ENCODE results near the gene ADAMTS9.

Gene ADAMTS9

DNA sequence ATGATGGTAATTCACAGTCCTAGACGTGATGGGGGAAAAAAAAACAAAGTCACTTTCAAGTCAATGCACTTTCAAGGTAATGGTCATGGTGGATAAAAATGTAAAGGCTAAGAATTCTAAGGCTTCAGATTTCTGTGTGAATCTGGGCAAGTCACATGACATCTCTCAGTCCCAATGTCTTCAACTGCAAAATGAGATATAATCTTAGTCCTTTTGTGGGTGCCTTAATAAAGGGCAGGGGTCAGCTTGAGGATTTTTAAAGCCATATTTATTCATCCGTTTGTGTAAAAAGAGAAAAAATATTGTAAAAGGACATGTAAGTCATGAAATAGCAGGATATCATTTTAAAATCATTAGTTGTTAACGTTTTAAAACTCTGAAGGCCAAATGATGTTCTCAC, 83.5 kb downstream of the ADAMTS9 start:
- no peak for TF ChIP-seq POLR2A (IDR thresholded peaks at IDR 0.05; ENCODE audit: low read depth, low read length)
- FAIRE-seq (no peak), DNase-seq (ENCODE audit: insufficient read length, low spot score) (no peak)

DNA sequence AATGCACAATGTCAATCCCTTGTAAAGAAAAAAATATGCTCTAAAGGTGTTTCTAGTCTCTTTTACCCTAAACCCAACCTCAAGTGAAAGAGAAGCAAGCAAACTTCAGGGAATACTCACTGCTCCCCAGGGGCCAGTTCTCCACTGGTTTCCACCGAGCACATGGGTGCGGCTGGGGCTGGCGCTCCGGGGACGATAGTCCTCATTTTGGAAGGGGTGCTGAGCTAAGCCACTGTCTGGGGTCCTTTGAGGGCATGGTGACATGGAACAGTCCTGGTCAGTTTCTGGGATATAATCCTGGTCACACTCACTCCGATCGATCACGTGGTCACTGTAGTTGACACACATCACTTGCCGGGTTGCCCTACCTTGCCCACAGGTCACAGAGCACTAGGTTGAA, 86.0 kb downstream of the ADAMTS9 start:
- no peak for TF ChIP-seq POLR2A (IDR thresholded peaks at IDR 0.05; ENCODE audit: low read depth, low read length)
- FAIRE-seq (no peak), DNase-seq (ENCODE audit: insufficient read length, low spot score) (no peak)

DNA sequence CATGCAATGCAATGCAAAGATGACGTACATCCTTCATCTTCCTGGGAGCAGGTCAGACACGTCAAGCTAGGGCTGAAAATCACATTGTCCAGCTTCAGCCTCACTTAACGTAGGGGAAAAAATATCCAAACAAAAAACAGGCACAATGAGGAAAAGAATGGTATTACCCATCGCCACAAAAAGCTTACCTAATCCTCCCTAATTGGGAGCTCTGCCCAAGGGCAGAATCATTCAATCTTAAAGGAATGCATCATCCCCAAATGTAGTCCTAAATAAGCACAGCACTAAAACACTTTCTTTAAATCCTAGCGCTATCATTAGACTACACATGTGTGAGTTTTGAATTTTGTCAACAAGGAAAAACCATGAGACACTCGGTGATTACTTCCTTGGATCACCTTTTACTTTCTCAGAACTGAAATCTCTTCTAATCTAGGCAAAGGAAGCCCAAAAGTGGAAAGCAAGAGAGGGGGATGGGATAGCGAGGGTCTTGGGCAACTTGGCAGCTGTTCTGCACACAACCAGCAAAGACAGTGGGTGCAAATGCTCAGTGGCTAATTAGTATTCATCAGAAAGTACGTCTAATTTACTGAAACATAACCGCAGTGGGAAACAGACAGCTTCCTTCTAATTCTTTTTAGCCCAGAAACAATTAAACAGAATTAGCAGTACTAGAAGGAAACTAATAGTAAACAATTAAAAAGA, 87.4 kb downstream of the ADAMTS9 start:
- no peak for DNase-seq (ENCODE audit: insufficient read length, low spot score)
- TF ChIP-seq POLR2A (IDR thresholded peaks at IDR 0.05; ENCODE audit: low read depth, low read length), result no peak
- FAIRE-seq, result no peak

DNA sequence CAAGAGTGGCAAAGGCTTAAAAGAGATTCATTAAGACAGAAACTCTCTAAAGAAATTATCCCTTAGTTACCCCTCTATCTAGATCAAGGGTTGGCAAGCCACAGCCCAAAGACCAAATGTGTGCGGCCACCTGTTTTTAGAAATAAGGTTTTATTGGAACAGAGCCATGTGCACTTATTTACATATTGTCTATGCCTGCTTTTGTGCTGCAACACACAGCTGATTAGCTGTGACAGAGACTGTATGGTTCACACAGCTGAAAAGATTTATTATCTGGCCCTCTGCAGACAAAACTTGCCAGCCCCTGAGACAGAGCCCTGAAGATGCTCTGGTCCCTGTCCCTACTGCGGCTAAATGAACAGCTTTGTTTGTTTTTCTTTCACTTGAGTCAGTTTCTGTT, 88.1 kb downstream of the ADAMTS9 start:
- DNase-seq (ENCODE audit: insufficient read length, low spot score) (no peak), FAIRE-seq (no peak)
- no peak for TF ChIP-seq POLR2A (IDR thresholded peaks at IDR 0.05; ENCODE audit: low read depth, low read length)

DNA sequence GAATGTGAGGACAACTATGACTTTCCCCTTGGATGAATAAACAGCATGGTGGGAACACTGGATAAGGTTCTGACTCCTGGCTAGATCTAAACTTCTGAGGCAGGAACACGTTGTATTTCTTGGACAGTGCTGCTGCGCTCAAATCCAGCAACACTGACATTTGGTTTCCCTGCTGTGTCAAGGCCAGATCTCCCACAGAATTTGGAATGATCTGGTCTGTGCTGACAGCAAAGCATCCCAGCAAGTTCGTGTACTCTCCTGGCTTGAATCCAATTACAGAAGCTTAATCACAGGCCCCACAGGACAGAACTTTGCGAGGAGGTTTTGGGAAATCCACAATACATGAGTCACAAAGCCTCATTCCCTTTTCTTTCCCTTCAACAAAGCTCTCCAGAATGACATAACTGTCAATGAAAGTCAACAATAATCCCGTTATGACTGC, 92.5 kb downstream of the ADAMTS9 start:
- FAIRE-seq (no peak), DNase-seq (ENCODE audit: insufficient read length, low spot score) (no peak)
- TF ChIP-seq POLR2A (IDR thresholded peaks at IDR 0.05; ENCODE audit: low read depth, low read length), result no peak

DNA sequence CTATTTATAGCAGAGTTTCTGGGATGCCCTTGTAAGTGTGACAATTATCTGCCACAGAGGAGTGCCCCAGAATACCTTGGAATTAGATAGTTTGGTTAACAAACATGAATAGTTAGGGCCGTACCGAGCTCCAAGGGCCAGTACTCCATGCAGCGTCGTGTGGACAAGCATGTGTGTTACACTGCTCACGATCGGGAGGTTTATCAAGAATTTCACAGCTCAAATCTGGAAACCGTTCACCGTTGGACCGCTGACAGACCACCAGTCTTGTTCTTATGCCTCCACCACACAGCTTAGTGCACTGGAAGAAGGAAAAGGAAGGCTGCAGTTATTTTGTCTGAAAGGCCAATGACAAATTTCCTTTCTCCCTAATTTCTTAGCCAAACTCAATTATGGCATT, 93.7 kb downstream of the ADAMTS9 start:
- no peak for DNase-seq (ENCODE audit: insufficient read length, low spot score)
- FAIRE-seq, result no peak

DNA sequence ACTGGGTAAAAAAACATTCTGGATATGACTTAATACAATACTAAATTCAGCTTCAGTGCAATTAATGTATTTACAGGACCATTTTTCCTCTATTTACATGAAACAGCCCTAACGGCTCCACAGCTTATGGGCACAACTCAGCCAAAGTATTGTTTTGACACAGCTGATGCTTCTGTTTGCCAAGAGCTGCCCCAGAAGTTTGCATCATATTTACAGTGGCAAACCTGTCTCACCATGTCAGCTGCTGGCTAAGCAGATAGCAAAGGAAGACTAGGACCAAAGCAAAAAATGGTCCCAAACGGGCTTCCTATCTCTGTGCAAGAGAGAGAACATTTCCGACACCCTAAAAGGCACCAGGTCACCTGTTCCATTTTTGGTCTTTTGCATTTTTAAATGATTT, 94.5 kb downstream of the ADAMTS9 start:
- no peak for FAIRE-seq
- DNase-seq (ENCODE audit: insufficient read length, low spot score), result no peak
- no peak for TF ChIP-seq POLR2A (IDR thresholded peaks at IDR 0.05; ENCODE audit: low read depth, low read length)

More for the DNA sequence above, 93.7 kb downstream of the ADAMTS9 start:
- TF ChIP-seq POLR2A (IDR thresholded peaks at IDR 0.05; ENCODE audit: low read depth, low read length), result no peak

DNA sequence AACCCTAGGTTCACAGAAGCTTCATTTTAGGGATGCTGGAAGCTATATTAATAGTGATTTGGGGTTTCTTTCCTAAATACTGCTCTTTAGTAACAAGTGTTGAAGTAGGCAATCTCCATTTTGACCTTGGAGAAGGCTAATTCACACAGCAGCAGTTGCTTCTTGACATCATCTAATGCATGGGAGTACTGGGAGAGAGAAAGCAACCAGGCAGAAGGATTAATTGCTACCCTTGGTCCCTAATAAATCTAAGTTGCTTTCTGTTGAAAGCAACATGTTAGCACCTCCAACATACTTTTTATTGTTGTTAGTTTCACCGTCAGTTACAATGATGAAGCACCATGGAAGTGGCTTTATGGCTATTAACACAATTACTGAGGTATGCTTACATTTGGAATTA, 96.2 kb downstream of the ADAMTS9 start:
- DNase-seq (ENCODE audit: insufficient read length, low spot score) (no peak), FAIRE-seq (no peak)
- no peak for TF ChIP-seq POLR2A (IDR thresholded peaks at IDR 0.05; ENCODE audit: low read depth, low read length)

DNA sequence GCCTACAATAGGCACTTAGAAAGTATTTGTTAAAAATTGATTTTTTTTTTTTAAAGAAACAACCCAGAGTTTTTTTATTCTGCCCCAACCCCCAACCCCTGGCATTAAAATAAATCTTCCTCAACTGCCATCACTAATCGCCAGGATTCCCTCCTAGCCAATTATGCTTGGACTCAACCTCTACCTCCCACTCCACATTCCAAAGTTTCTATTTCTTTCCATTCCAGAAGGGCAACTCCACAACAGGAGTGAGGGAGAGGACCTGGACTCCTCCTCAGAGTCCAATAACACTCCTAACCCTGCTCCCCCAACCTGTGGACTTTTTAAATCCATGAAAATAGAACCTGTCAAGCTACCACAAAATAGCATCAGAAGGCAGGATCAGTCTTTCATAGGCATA, 99.4 kb downstream of the ADAMTS9 start:
- DNase-seq (ENCODE audit: insufficient read length, low spot score) (no peak), FAIRE-seq (no peak)
- no peak for TF ChIP-seq POLR2A (IDR thresholded peaks at IDR 0.05; ENCODE audit: low read depth, low read length)

DNA sequence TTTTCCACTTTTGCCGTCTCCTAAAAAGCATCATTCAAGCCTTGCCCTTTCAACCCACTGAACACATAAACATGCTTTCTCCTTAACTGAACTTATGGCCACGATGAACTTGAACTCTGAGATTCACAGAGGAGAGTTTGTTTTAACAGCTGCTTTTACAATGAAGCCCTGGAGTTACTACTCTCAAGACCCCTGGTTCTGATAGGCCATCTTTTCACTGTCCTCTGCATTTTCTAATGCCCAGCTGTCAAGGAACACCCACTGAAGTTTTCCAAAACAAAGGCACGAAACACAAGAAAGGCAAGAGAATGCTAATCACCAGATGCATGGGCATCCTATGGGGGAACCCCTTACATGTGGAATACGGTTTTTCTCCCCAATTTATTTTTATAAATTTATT, 100.8 kb downstream of the ADAMTS9 start:
- no peak for TF ChIP-seq POLR2A (IDR thresholded peaks at IDR 0.05; ENCODE audit: low read depth, low read length)
- no peak for FAIRE-seq

DNA sequence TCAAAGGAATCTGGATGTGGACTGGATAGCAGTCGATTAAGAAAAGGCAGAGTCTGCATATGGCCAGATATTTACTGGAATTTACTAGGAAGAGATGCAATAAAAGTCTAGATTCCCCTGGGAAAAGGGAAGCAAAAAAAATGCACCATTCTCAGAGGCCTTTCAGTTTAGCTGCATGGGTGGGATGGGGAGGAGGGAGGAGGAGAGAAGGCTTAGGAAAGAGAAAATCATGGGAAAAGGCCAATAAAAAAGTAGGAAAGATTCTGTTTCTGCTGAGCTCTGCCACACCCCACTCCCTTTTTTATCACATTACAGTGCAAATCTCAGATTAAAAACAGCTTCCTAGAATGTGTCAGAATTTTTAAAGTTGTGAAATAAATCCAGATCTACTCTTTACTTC, 103.6 kb downstream of the ADAMTS9 start:
- FAIRE-seq (no peak), DNase-seq (ENCODE audit: insufficient read length, low spot score) (no peak)

More for the DNA sequence above, 100.8 kb downstream of the ADAMTS9 start:
- no peak for DNase-seq (ENCODE audit: insufficient read length, low spot score)

DNA sequence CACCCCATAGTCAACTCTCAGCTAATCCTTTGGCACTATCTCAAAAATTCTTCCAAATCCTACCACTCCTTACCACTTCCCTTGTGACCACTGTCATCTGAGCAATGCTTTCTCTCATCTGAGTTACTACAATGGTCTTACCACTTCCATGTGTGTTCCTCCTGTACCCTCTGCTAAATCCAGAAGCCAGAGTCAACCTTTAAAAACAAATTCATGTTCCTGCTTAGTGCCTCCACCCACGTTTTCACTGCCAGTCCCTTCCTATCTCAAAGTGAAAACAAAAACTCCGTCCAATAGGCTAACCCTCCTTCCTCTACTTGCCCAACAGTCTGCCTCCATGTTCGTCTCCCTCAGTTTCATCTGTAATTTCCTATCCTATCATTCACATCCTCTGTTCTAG, 109.0 kb downstream of the ADAMTS9 start:
- FAIRE-seq (no peak), DNase-seq (ENCODE audit: insufficient read length, low spot score) (no peak)
- no peak for TF ChIP-seq POLR2A (IDR thresholded peaks at IDR 0.05; ENCODE audit: low read depth, low read length)

More for the DNA sequence above, 103.6 kb downstream of the ADAMTS9 start:
- TF ChIP-seq POLR2A (IDR thresholded peaks at IDR 0.05; ENCODE audit: low read depth, low read length), result no peak

DNA sequence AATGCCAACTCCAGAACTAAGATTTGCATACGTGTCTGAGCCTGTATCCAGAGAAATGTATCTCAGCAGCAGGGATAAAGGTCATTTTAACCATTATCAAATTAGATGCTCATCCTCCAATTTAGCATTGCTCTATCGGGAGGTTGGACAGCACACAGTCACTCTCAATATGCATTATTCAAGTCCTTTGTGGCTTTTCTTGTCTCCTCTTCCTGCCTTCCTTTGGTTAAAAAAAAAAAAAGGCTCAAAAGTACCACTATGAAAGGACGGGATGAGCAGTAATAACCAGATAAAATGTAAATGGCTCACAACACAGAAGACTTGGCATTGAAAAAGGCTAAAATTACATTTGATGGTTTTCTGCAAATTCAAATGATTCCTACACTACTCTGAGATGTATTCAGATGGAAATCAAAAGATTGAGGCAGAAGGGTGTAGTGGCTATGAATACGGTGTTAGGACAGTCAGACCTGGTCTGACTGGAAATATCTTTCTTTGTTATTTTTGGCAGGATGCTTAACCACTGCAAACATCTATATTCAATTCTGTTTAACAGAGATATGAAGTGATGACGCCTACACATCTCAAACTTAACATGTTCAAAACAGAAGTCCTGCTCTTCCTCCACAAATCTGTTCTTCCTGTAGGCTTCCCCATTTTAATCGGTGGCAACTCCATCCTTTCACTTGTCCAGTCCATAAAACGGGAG, 109.6 kb downstream of the ADAMTS9 start:
- FAIRE-seq (no peak), DNase-seq (ENCODE audit: insufficient read length, low spot score) (no peak)
- no peak for TF ChIP-seq POLR2A (IDR thresholded peaks at IDR 0.05; ENCODE audit: low read depth, low read length)

DNA sequence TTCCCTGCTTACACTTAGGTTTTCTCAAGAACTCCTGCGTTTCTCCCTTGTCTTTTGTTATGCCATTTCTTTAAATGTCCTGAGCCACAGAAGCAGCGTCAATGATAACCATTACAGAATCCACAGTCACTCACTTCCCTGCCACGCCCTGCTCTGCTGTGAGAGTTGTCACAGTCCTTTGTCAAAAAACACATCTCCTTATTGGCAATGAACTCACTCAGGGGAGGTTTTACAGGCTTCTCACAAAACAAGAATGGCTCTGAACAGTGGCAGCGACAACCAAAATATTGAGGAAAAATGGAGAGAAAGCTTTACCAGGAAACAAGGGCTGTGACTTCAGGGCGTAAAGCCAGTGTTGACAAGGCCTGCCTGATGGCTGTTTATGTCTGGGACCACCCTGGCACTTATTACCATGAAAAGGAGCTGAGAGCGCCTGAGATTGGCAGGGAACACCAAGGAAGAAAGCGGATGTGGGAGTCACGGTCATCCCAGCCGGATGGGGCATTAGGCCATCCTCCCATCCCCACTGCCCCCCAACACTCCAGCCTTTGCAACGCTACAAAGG, 111.5 kb downstream of the ADAMTS9 start:
- no peak for FAIRE-seq
- TF ChIP-seq POLR2A (IDR thresholded peaks at IDR 0.05; ENCODE audit: low read depth, low read length), result no peak

More for the DNA sequence above, 111.5 kb downstream of the ADAMTS9 start:
- DNase-seq (ENCODE audit: insufficient read length, low spot score), result no peak
